ENCODE data around the gene CAMK2G. TPM values are rescaled to one million over a fixed set of nuclear protein-coding genes. Genes with fewer than 3 reads are reported as not detected.

The CAMK2G gene
- polyA plus RNA-seq, 1 of the 3 experiments (the other 2 are of a cell fraction) = 41.4 TPM

DNA sequence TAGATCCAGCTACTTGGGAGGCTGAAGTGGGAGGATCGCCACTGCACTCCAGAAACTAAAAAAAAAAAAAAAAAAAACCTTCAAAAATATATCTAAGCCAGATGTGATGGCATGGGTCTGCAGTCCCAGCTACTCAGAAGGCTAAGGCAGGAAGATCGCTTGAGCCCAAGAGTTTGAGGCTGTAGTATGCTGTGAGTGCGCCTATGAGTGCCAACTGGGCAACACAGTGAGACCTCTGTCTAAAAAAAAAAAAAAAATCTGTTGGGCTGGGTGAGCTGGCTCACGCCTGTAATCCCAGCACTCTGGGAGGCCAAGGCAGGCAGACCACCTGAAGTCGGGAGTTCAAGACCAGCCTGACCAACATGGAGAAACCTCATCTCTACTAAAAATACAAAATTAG, 95.3 kb downstream of the CAMK2G start:
- Histone ChIP-seq H3F3A (replicated peaks; ENCODE audit: insufficient read depth) (peaks cover 13% of the 10 kb centered on the region), H3K9ac (no peak overlapping the region), H3K4me3 (ENCODE audit: low read depth in 2 of 2, low read length in 1 of 2) (no peak overlapping the region), H3K36me3 (replicated peaks in 1 of 2; ENCODE audit: control insufficient read depth in 1 of 2, insufficient read depth in 2 of 2, low read length in 1 of 2) (peaks cover 18 to 32% of the 10 kb centered on the region in 2 experiments), H3K4me2 (no peak overlapping the region), H3K9me3 (no peaks in the 10 kb centered on the region), H3K4me1 (ENCODE audit: control insufficient read depth in 1 of 2, insufficient read depth in 2 of 2, low read depth in 1 of 2, low read length in 1 of 2) (peaks cover 12 to 21% of the 10 kb centered on the region in 2 experiments; a peak in 3 of 4 replicates), H4K20me1 (ENCODE audit: insufficient read depth) (peaks cover 8% of the 10 kb centered on the region; the same call in 1 of the 2 replicates), H3K27me3 (ENCODE audit: insufficient read depth) (no peaks in the 10 kb centered on the region), H3K9me2 (no peaks in the 10 kb centered on the region), H3K27ac (ENCODE audit: low read depth in 2 of 2, low read length in 1 of 2) (no peak overlapping the region), H3K79me2 (ENCODE audit: insufficient read depth) (peaks cover 95% of the 10 kb centered on the region), H2AFZ (ENCODE audit: low read depth) (no peak overlapping the region)
- TF ChIP-seq MXI1 (IDR thresholded peaks at IDR 0.05; ENCODE audit: low read depth, low read length) (no peak), YY1 (IDR thresholded peaks at IDR 0.05; ENCODE audit: low read depth) (no peak), FOXJ3 (CRISPR knock-in tag; IDR thresholded peaks at IDR 0.05) (no peak), MEF2A (IDR thresholded peaks at IDR 0.05; ENCODE audit: borderline replicate concordance, low read depth) (no peak), SIN3A (IDR thresholded peaks at IDR 0.05; ENCODE audit: borderline replicate concordance, low read depth, low read length) (no peak), NRF1 (IDR thresholded peaks at IDR 0.05; ENCODE audit: low read depth, low read length) (no peak), GABPA (IDR thresholded peaks at IDR 0.05; ENCODE audit: low read depth) (no peak), CHD2 (IDR thresholded peaks at IDR 0.05; ENCODE audit: low read length, partially characterized antibody) (no peak), EZH2phosphoT487 (IDR thresholded peaks at IDR 0.05; ENCODE audit: borderline replicate concordance, low read depth) (no peak), RXRA (IDR thresholded peaks at IDR 0.05; ENCODE audit: borderline replicate concordance, low read depth) (no peak), ELF1 (IDR thresholded peaks at IDR 0.05) (no peak)
- TF ChIP-seq, protein P1, sequence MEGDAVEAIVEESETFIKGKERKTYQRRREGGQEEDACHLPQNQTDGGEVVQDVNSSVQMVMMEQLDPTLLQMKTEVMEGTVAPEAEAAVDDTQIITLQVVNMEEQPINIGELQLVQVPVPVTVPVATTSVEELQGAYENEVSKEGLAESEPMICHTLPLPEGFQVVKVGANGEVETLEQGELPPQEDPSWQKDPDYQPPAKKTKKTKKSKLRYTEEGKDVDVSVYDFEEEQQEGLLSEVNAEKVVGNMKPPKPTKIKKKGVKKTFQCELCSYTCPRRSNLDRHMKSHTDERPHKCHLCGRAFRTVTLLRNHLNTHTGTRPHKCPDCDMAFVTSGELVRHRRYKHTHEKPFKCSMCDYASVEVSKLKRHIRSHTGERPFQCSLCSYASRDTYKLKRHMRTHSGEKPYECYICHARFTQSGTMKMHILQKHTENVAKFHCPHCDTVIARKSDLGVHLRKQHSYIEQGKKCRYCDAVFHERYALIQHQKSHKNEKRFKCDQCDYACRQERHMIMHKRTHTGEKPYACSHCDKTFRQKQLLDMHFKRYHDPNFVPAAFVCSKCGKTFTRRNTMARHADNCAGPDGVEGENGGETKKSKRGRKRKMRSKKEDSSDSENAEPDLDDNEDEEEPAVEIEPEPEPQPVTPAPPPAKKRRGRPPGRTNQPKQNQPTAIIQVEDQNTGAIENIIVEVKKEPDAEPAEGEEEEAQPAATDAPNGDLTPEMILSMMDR (IDR thresholded peaks at IDR 0.05) = no peak
- TF ChIP-seq, protein P2, sequence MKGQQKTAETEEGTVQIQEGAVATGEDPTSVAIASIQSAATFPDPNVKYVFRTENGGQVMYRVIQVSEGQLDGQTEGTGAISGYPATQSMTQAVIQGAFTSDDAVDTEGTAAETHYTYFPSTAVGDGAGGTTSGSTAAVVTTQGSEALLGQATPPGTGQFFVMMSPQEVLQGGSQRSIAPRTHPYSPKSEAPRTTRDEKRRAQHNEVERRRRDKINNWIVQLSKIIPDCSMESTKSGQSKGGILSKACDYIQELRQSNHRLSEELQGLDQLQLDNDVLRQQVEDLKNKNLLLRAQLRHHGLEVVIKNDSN (IDR thresholded peaks at IDR 0.05; ENCODE audit: borderline replicate concordance, low read depth) = no peak
- TF ChIP-seq, protein P3, sequence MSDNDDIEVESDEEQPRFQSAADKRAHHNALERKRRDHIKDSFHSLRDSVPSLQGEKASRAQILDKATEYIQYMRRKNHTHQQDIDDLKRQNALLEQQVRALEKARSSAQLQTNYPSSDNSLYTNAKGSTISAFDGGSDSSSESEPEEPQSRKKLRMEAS (IDR thresholded peaks at IDR 0.05; ENCODE audit: low read depth) = no peak
- TF ChIP-seq, protein P4, sequence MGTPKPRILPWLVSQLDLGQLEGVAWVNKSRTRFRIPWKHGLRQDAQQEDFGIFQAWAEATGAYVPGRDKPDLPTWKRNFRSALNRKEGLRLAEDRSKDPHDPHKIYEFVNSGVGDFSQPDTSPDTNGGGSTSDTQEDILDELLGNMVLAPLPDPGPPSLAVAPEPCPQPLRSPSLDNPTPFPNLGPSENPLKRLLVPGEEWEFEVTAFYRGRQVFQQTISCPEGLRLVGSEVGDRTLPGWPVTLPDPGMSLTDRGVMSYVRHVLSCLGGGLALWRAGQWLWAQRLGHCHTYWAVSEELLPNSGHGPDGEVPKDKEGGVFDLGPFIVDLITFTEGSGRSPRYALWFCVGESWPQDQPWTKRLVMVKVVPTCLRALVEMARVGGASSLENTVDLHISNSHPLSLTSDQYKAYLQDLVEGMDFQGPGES (IDR thresholded peaks at IDR 0.05; ENCODE audit: low read depth, low read length) = no peak
- ChIA-PET POLR2A (no interaction called here), CTCF (interaction anchor here (0.6 to 1.3 kb wide), 2 partner anchors 9 to 416 kb away, joined by 3 read pairs; no protein-coding TSS in a partner anchor)
- no peak for DNase-seq
- WGBS (ENCODE audit: low lambda C conversion rate) = 97% methylated on average over 5 of the region's 5 CpGs
